Activated B cell treated with CpG ODN at 0.5 μM for 24 hours (primary cell): Measurements from ENCODE around the gene ALOX5AP. TPM values are rescaled to one million over a fixed set of nuclear protein-coding genes. Genes with fewer than 3 reads are reported as not detected.

ENCODE experiments used
- ATAC-seq: fragments of 200-7000 bp; cut with Tn5 transposase; one replicate; pipeline ENCODE4 v1.10.0; 2021; ENCODE audit warnings: low read depth, mild to moderate bottlenecking, moderate library complexity
- CTCF ChIA-PET: fragments of 350-600 bp; sonication (Branson Sonifier 250); formaldehyde crosslinking; loops from one replicate; lab custom pipeline; 2021; ENCODE audit warnings: antibody characterized with exemption; lab: Charles Lee
- POLR2A ChIA-PET: fragments of 350-600 bp; sonication (Branson Sonifier 250); formaldehyde crosslinking; loops from one replicate; lab custom pipeline; 2021; ENCODE audit warnings: antibody characterized with exemption; lab: Charles Lee
- DNase-seq: peaks from one replicate; pipeline ENCODE4 v3.0.0; 2022
- H3K27ac Mint-ChIP-seq: one replicate; pipeline ENCODE4 v1.8.0; 2020; ENCODE audit warnings: mixed read lengths
- H3K27me3 Mint-ChIP-seq: one replicate; pipeline ENCODE4 v1.8.0; 2021; ENCODE audit warnings: mixed read lengths
- H3K36me3 Mint-ChIP-seq: one replicate; pipeline ENCODE4 v1.8.0; 2021; ENCODE audit warnings: low read depth, mixed read lengths
- H3K4me1 Mint-ChIP-seq: one replicate; pipeline ENCODE4 v1.8.0; 2021; ENCODE audit warnings: mixed read lengths
- H3K4me3 Mint-ChIP-seq: one replicate; pipeline ENCODE4 v1.8.0; 2020; ENCODE audit warnings: mild to moderate bottlenecking, mixed read lengths
- H3K9me3 Mint-ChIP-seq: one replicate; pipeline ENCODE4 v1.8.0; 2020; ENCODE audit warnings: mixed read lengths
- intact Hi-C: fragments of 100-400 bp; cut with micrococcal nuclease; formaldehyde crosslinking; loops from one replicate; pipeline ENCODE4 v1.15.1; 2024
- total RNA-seq: library from RNA; stranded (reverse); gene quantifications from 2 replicates; pipeline ENCODE4 v1.2.3, GENCODE V29; 2022
- TF ChIP-seq, protein P1 (sequence below): fragments of 200-600 bp; IDR thresholded peaks from one replicate; pipeline ENCODE4 v1.8.0; 2022; ENCODE audit warnings: antibody characterized with exemption, mild to moderate bottlenecking

The ALOX5AP gene
- total RNA-seq, 1 donor from 2014 or later: 59.7 TPM

DNA sequence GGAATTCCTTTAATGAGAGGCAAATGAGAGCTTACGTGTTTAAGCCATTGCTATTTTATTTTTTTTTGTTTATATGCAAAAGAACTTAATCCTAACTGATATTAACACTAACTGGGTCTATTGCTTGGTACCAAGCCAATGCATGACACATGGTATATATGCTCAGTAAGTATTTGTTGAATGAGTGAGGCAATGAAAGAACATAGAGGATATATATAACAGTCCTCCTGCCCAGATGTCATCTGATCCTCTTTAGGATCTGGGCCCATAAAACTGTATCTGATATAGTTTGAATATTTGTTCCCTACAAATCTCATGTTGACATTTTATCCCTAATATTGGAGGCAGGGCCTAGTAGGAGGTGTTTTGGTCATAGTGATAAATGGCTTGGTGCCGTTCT lies 13.0 kb upstream of the ALOX5AP start:
- no peak for DNase-seq
- H3K9me3 Mint-ChIP-seq: no peaks in the 10 kb centered on the region
- no peaks in the 10 kb centered on the region for H3K36me3 Mint-ChIP-seq
- H3K4me1 Mint-ChIP-seq: peaks cover 46% of the 10 kb centered on the region
- ChIA-PET POLR2A (interaction anchor here (2.0 kb wide), 1 partner anchor 18 kb away, joined by 6 read pairs; no protein-coding TSS in a partner anchor), CTCF (interaction anchor here (0.7 kb wide), 1 partner anchor 13 kb away, joined by 3 read pairs; the partner anchor contains the start of gene ALOX5AP)
- ATAC-seq: no peak
- H3K4me3 Mint-ChIP-seq: no peak overlapping the region
- intact Hi-C loops: no loop called here
- TF ChIP-seq, protein P1, sequence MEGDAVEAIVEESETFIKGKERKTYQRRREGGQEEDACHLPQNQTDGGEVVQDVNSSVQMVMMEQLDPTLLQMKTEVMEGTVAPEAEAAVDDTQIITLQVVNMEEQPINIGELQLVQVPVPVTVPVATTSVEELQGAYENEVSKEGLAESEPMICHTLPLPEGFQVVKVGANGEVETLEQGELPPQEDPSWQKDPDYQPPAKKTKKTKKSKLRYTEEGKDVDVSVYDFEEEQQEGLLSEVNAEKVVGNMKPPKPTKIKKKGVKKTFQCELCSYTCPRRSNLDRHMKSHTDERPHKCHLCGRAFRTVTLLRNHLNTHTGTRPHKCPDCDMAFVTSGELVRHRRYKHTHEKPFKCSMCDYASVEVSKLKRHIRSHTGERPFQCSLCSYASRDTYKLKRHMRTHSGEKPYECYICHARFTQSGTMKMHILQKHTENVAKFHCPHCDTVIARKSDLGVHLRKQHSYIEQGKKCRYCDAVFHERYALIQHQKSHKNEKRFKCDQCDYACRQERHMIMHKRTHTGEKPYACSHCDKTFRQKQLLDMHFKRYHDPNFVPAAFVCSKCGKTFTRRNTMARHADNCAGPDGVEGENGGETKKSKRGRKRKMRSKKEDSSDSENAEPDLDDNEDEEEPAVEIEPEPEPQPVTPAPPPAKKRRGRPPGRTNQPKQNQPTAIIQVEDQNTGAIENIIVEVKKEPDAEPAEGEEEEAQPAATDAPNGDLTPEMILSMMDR: no peak
- no peaks in the 10 kb centered on the region for H3K27me3 Mint-ChIP-seq
- no peak overlapping the region for H3K27ac Mint-ChIP-seq

GRCh38 chr13:30724778-30725177 lies 10.6 kb upstream of the ALOX5AP start:
- CTCF ChIA-PET: interaction anchor here (1.2 kb wide), 1 partner anchor 14 kb away, joined by 3 read pairs; no protein-coding TSS in a partner anchor
- ATAC-seq (no peak), DNase-seq (no peak)
- POLR2A ChIA-PET: interaction anchor here (0.9 to 2.1 kb wide), 2 partner anchors 10 to 17 kb away, joined by 3 to 25 read pairs; partner anchors contain the start of gene ALOX5AP
- peaks cover 31% of the 10 kb centered on the region for H3K4me1 Mint-ChIP-seq
- TF ChIP-seq, protein P1: no peak
- no peak overlapping the region for H3K27ac Mint-ChIP-seq
- H3K27me3 Mint-ChIP-seq: no peaks in the 10 kb centered on the region
- no peaks in the 10 kb centered on the region for H3K36me3 Mint-ChIP-seq
- intact Hi-C loops: no loop called here
- no peaks in the 10 kb centered on the region for H3K9me3 Mint-ChIP-seq
- H3K4me3 Mint-ChIP-seq: no peak overlapping the region

GRCh38 chr13:30725326-30726085 lies 9.8 kb upstream of the ALOX5AP start:
- H3K9me3 Mint-ChIP-seq: no peaks in the 10 kb centered on the region
- POLR2A ChIA-PET: interaction anchor here (0.9 to 2.1 kb wide), 2 partner anchors 9 to 18 kb away, joined by 3 to 25 read pairs; partner anchors contain the start of gene ALOX5AP
- no peaks in the 10 kb centered on the region for H3K36me3 Mint-ChIP-seq
- no peak overlapping the region for H3K4me3 Mint-ChIP-seq
- no peak for ATAC-seq
- H3K4me1 Mint-ChIP-seq: peaks cover 24% of the 10 kb centered on the region
- intact Hi-C loops: no loop called here
- CTCF ChIA-PET: interaction anchor here (1.2 kb wide), 1 partner anchor 13 kb away, joined by 3 read pairs; no protein-coding TSS in a partner anchor
- no peaks in the 10 kb centered on the region for H3K27me3 Mint-ChIP-seq
- TF ChIP-seq, protein P1: no peak
- no peak overlapping the region for H3K27ac Mint-ChIP-seq
- DNase-seq: no peak

GRCh38 chr13:30726192-30726591 lies 9.2 kb upstream of the ALOX5AP start:
- Mint-ChIP-seq H3K27me3 (no peaks in the 10 kb centered on the region), H3K4me3 (no peak overlapping the region), H3K9me3 (no peaks in the 10 kb centered on the region), H3K36me3 (no peaks in the 10 kb centered on the region), H3K27ac (no peak overlapping the region), H3K4me1 (peaks cover 17% of the 10 kb centered on the region)
- DNase-seq (no peak), ATAC-seq (no peak)
- TF ChIP-seq, protein P1: no peak
- ChIA-PET POLR2A (interaction anchor here (2.1 kb wide), 1 partner anchor 9 kb away, joined by 25 read pairs; the partner anchor contains the start of gene ALOX5AP), CTCF (no interaction called here)
- intact Hi-C loops: no loop called here
